Measurements from ENCODE around the gene JADE2. TPM values are rescaled to one million over a fixed set of nuclear protein-coding genes. Genes with fewer than 3 reads are reported as not detected.

The JADE2 gene
- total and polyA plus RNA-seq, 4 donors, result 12.4 to 53.5 (median 20.3) TPM

DNA sequence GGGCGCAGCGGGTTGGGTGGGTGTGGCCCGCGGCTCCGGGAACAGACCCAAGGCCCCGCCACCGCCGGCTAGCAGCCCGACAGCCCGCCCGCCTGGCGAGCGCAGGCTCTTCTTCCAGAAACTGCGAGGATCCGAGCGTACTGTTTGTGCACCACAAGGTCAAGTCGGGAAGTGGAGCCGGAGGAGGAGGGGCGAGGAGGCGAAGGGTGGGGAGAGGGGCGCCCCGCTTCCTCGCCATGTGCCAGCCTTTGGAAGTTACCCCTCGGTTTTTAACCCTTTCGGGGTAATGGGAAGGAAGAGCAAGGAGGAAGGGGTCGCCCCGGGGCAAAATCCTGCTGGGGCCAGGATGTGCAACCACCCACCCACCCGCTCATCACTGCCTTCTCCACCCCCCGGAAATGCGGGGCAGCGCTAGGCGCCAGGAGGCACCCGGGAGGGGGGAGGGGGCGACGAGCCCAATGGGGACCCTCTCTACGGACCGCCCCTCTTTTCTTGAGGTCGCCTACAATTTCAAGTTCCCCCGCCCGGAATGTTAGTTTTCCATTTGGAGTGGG is 1.1 kb upstream of the JADE2 start:
- WGBS, 2 donors, result 0 to 1% methylated on average over 37 to 40 of the region's 40 CpGs
- TF ChIP-seq, protein P1, sequence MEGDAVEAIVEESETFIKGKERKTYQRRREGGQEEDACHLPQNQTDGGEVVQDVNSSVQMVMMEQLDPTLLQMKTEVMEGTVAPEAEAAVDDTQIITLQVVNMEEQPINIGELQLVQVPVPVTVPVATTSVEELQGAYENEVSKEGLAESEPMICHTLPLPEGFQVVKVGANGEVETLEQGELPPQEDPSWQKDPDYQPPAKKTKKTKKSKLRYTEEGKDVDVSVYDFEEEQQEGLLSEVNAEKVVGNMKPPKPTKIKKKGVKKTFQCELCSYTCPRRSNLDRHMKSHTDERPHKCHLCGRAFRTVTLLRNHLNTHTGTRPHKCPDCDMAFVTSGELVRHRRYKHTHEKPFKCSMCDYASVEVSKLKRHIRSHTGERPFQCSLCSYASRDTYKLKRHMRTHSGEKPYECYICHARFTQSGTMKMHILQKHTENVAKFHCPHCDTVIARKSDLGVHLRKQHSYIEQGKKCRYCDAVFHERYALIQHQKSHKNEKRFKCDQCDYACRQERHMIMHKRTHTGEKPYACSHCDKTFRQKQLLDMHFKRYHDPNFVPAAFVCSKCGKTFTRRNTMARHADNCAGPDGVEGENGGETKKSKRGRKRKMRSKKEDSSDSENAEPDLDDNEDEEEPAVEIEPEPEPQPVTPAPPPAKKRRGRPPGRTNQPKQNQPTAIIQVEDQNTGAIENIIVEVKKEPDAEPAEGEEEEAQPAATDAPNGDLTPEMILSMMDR (IDR thresholded peaks at IDR 0.05; ENCODE audit: control extremely low read depth, extremely low read depth), result no peak
- DNase-seq (peak; percentile 85 to 88 (median 87)), ATAC-seq (ENCODE audit: insufficient read depth, low FRiP score) (peak; percentile 19)
- Histone ChIP-seq H3K27me3 (ENCODE audit: control insufficient read depth in 3 of 3, insufficient read depth in 3 of 3, low read length in 2 of 3) (no peaks in the 10 kb centered on the region), H3K9ac (ENCODE audit: insufficient read depth in 1 of 2, low read length in 2 of 2) (peak overlapping the region; percentile 20 to 91), H3K4me1 (ENCODE audit: control insufficient read depth in 5 of 5, insufficient read depth in 5 of 5, low read length in 5 of 5) (peaks cover 0 to 24% (median 16%) of the 10 kb centered on the region in 5 donors), H3K27ac (ENCODE audit: low read depth in 1 of 2, low read length in 1 of 2) (peak overlapping the region; percentile 95 to 99), H3K36me3 (ENCODE audit: control insufficient read depth in 4 of 4, insufficient read depth in 4 of 4, low read length in 4 of 4) (no peaks in the 10 kb centered on the region), H3K9me3 (ENCODE audit: control insufficient read depth in 4 of 4, insufficient read depth in 3 of 4, low read length in 3 of 4) (no peaks in the 10 kb centered on the region), H3K4me3 (peak overlapping the region; percentile 40)

DNA sequence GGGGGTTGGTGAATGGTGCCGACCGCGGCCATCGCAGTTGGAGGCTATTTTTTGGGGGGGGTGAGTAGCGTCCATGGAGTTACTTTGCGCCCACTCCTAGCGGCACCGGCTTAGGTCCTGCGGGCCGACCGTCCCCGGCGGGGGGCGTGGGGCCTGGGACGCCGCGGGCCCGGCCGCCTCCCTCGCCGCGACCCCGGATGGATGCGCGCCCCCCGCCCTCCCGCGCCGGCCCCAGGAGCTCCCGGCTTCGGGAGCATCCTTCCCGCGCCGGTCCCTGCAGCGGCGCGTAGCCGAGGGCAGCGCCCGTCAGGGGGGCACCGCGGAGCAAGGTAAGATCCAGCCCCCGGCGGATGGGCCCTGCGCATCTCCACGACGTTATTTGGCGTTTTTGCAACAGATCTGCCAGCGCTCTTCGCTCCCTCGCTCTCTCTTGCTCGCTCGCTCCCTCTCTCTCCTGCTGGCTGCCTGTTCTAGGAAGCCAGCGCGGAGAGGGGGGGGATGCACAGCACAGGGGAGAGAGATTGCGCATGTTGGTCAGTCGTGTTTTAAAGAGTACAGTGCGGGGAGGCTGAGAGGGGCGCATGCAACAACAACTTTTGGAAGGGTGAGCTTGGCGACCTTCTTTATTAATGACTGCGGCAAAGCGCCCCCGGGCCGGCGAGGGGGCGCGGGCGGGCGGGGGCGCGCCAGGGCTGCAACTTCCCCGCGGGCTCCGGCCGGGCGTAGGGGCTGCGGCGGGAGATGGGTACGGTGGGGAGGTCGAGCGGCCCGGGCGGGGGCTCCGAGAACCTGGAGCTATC is 413 bp downstream of the JADE2 start:
- H3K36me3 ChIP-seq (ENCODE audit: control insufficient read depth in 4 of 4, insufficient read depth in 4 of 4, low read length in 4 of 4), result no peaks in the 10 kb centered on the region
- peak overlapping the region; percentile 95 for H3K4me3 ChIP-seq
- ATAC-seq (ENCODE audit: insufficient read depth, low FRiP score) (peak; percentile 21), DNase-seq (peak; percentile 92 to 95 (median 94))
- H3K27ac ChIP-seq (ENCODE audit: low read depth in 1 of 2, low read length in 1 of 2), result peak overlapping the region; percentile 96 to 97
- TF ChIP-seq, protein P1 (IDR thresholded peaks at IDR 0.05; ENCODE audit: control extremely low read depth, extremely low read depth), result no peak
- no peak overlapping the region for H3K9ac ChIP-seq (ENCODE audit: insufficient read depth in 1 of 2, low read length in 2 of 2)
- H3K9me3 ChIP-seq (ENCODE audit: control insufficient read depth in 4 of 4, insufficient read depth in 3 of 4, low read length in 3 of 4), result no peaks in the 10 kb centered on the region
- H3K27me3 ChIP-seq (ENCODE audit: control insufficient read depth in 3 of 3, insufficient read depth in 3 of 3, low read length in 2 of 3), result no peaks in the 10 kb centered on the region
- H3K4me1 ChIP-seq (ENCODE audit: control insufficient read depth in 5 of 5, insufficient read depth in 5 of 5, low read length in 5 of 5), result peaks cover 3 to 39% (median 21%) of the 10 kb centered on the region in 5 donors
- WGBS, 2 donors, result 0% methylated on average over 68 to 84 of the region's 84 CpGs

- WGBS, 2 donors, result 0% methylated on average over 40 to 61 of the region's 61 CpGs
- Histone ChIP-seq H3K36me3 (ENCODE audit: control insufficient read depth in 4 of 4, insufficient read depth in 4 of 4, low read length in 4 of 4) (no peaks in the 10 kb centered on the region), H3K27ac (ENCODE audit: low read depth in 1 of 2, low read length in 1 of 2) (peak overlapping the region; percentile 96 to 97), H3K4me3 (peak overlapping the region; percentile 95), H3K4me1 (ENCODE audit: control insufficient read depth in 5 of 5, insufficient read depth in 5 of 5, low read length in 5 of 5) (peaks cover 3 to 46% (median 23%) of the 10 kb centered on the region in 5 donors), H3K9me3 (ENCODE audit: control insufficient read depth in 4 of 4, insufficient read depth in 3 of 4, low read length in 3 of 4) (no peaks in the 10 kb centered on the region), H3K27me3 (ENCODE audit: control insufficient read depth in 3 of 3, insufficient read depth in 3 of 3, low read length in 2 of 3) (no peaks in the 10 kb centered on the region), H3K9ac (ENCODE audit: insufficient read depth in 1 of 2, low read length in 2 of 2) (no peak overlapping the region)
- TF ChIP-seq, protein P1 (IDR thresholded peaks at IDR 0.05; ENCODE audit: control extremely low read depth, extremely low read depth), result no peak
- ATAC-seq (ENCODE audit: insufficient read depth, low FRiP score) (peak; percentile 24), DNase-seq (peak; percentile 68 to 76 (median 74))
Measured at GRCh38 chr5:134526483-134527155, 1.1 kb downstream of the JADE2 start.
